Common myeloid progenitor, CD34-positive (primary cell): ENCODE measurements around the gene ASIC2.

Experiments
- CTCF ChIA-PET: fragments of 350-600 bp; sonication (Branson Sonifier 250); formaldehyde crosslinking; loops from one replicate; lab custom pipeline; 2021; ENCODE audit warnings: antibody characterized with exemption; lab: Charles Lee
- POLR2A ChIA-PET: fragments of 350-600 bp; sonication (Branson Sonifier 250); formaldehyde crosslinking; loops from one replicate; lab custom pipeline; 2021; ENCODE audit warnings: antibody characterized with exemption; lab: Charles Lee
- DNase-seq, 3 donors: peaks; one replicate each; pipeline versions ENCODE4 v3.0.0 to v3.0.0-alpha.2; 2013
- H3K27ac ChIP-seq, 2 experiments: 1 replicate in 1 of 2; 2 replicates in 1 of 2; pipeline ENCODE4 v1.7.0; 2013; ENCODE audit warnings: inconsistent platforms in 2 of 2, low read length in 2 of 2, mild to moderate bottlenecking in 2 of 2, low read depth in 1 of 2, moderate library complexity in 1 of 2; ENCODE audit not compliant: severe bottlenecking in 2 of 2, insufficient read depth in 1 of 2, poor library complexity in 1 of 2
- H3K27me3 ChIP-seq, 5 experiments: replicated peaks in 2 of 5; 1 replicate in 3 of 5; 2 replicates in 2 of 5; pipeline versions ENCODE4 v1.6.1 to v1.7.0; 2013; ENCODE audit warnings: low read length in 4 of 5, mild to moderate bottlenecking in 2 of 5, moderate library complexity in 2 of 5, inconsistent platforms in 1 of 5; ENCODE audit not compliant: insufficient read depth in 5 of 5, control insufficient read depth in 4 of 5
- H3K36me3 ChIP-seq, 4 experiments: 1 replicate in 2 of 4; 2 replicates in 2 of 4; pipeline versions ENCODE4 v1.6.1 to v1.7.0; 2013; ENCODE audit warnings: low read length in 3 of 4, control low read depth in 1 of 4, mild to moderate bottlenecking in 1 of 4; ENCODE audit not compliant: control insufficient read depth in 4 of 4, insufficient read depth in 4 of 4
- H3K4me1 ChIP-seq, 4 experiments: 1 replicate in 3 of 4; 2 replicates in 1 of 4; pipeline versions ENCODE4 v1.6.1 to v1.7.1; 2013; ENCODE audit warnings: low read length in 3 of 4, mild to moderate bottlenecking in 3 of 4, control low read depth in 1 of 4, inconsistent platforms in 1 of 4, moderate library complexity in 1 of 4; ENCODE audit not compliant: control insufficient read depth in 4 of 4, insufficient read depth in 4 of 4; ENCODE audit errors: control extremely low read depth in 1 of 4
- H3K4me3 ChIP-seq, 7 experiments: 1 replicate in 4 of 7; 2 replicates in 3 of 7; pipeline versions ENCODE4 v1.5.1 to v1.7.0; 2013; ENCODE audit warnings: mild to moderate bottlenecking in 7 of 7, low read length in 6 of 7, moderate library complexity in 6 of 7, inconsistent platforms in 2 of 7, low read depth in 2 of 7, control low read depth in 1 of 7; ENCODE audit not compliant: insufficient read depth in 4 of 7, control insufficient read depth in 1 of 7; ENCODE audit errors: extremely low read depth in 1 of 7
- H3K9me3 ChIP-seq, 5 experiments: 1 replicate in 4 of 5; 2 replicates in 1 of 5; pipeline versions ENCODE4 v1.6.1 to v1.7.1; 2013; ENCODE audit warnings: low read length in 4 of 5, mild to moderate bottlenecking in 2 of 5, inconsistent platforms in 1 of 5, low read depth in 1 of 5, moderate library complexity in 1 of 5; ENCODE audit not compliant: control insufficient read depth in 4 of 5, insufficient read depth in 2 of 5; ENCODE audit errors: control extremely low read depth in 1 of 5
- WGBS: methylation state at CpG from one replicate; pipeline ENCODE4 v1.1.5; 2013; ENCODE audit not compliant: insufficient coverage; 5-methylcytosine and 5-hydroxymethylcytosine counted together

Gene ASIC2

GRCh38 chr17:32998887-32999228, 294.2 kb downstream of the ASIC2 start:
- Histone ChIP-seq H3K4me3 (no peak overlapping the region), H3K27ac (no peak overlapping the region), H3K4me1 (peaks cover 0 to 22% (median 4%) of the 10 kb centered on the region in 4 experiments), H3K9me3 (no peaks in the 10 kb centered on the region), H3K36me3 (no peaks in the 10 kb centered on the region), H3K27me3 (peaks cover 0 to 11% (median 4%) of the 10 kb centered on the region in 5 experiments)
- WGBS, result 44% methylated on average over 5 of the region's 7 CpGs
- ChIA-PET CTCF (interaction anchor here (0.6 to 1.8 kb wide), 4 partner anchors 11 to 263 kb away, joined by 3 to 7 read pairs (median 4); no protein-coding TSS in a partner anchor), POLR2A (no interaction called here)
- DNase-seq, result no peak

- Histone ChIP-seq H3K27ac (no peak overlapping the region), H3K27me3 (peaks cover 0 to 11% (median 4%) of the 10 kb centered on the region in 5 experiments), H3K4me3 (peak overlapping the region in 1 of 7 experiments; percentile 48), H3K36me3 (no peaks in the 10 kb centered on the region), H3K9me3 (no peaks in the 10 kb centered on the region), H3K4me1 (peaks cover 0 to 22% (median 4%) of the 10 kb centered on the region in 4 experiments)
- CTCF ChIA-PET, result interaction anchor here (0.6 to 2.6 kb wide), 7 partner anchors 11 to 263 kb away, joined by 3 to 12 read pairs (median 3); no protein-coding TSS in a partner anchor
- 4% methylated on average over 17 of the region's 18 CpGs for WGBS
- POLR2A ChIA-PET, result interaction anchor here (0.5 kb wide), 1 partner anchor 60 kb away, joined by 3 read pairs; no protein-coding TSS in a partner anchor
- peak; percentile 58 to 80 (median 71) for DNase-seq
These were observed 294.8 kb downstream of the ASIC2 start for GRCh38 chr17:32998111-32998886.

- DNase-seq, result no peak
- Histone ChIP-seq H3K4me3 (no peak overlapping the region), H3K9me3 (no peaks in the 10 kb centered on the region), H3K27ac (no peak overlapping the region), H3K27me3 (peaks cover 0 to 13% (median 6%) of the 10 kb centered on the region in 5 experiments), H3K36me3 (no peaks in the 10 kb centered on the region), H3K4me1 (peaks cover 0 to 22% (median 4%) of the 10 kb centered on the region in 4 experiments)
- POLR2A ChIA-PET, result no interaction called here
- WGBS, result 100% methylated on average over 8 of the region's 14 CpGs
- CTCF ChIA-PET, result interaction anchor here (1.1 to 1.4 kb wide), 2 partner anchors 14 to 55 kb away, joined by 4 to 6 read pairs; no protein-coding TSS in a partner anchor
These were observed 297.6 kb downstream of the ASIC2 start for GRCh38 chr17:32995416-32996045.

GRCh38 chr17:32993977-32994376, 299.1 kb downstream of the ASIC2 start:
- Histone ChIP-seq H3K27ac (no peak overlapping the region), H3K4me3 (no peak overlapping the region), H3K9me3 (peaks cover 0 to under 1% (median 0%) of the 10 kb centered on the region in 5 experiments), H3K4me1 (peaks cover 0 to 22% (median 4%) of the 10 kb centered on the region in 4 experiments), H3K36me3 (no peaks in the 10 kb centered on the region), H3K27me3 (peaks cover 0 to 11% (median 6%) of the 10 kb centered on the region in 5 experiments)
- CTCF ChIA-PET, result no interaction called here
- POLR2A ChIA-PET, result no interaction called here
- DNase-seq, result no peak
- 62% methylated on average over 5 of the region's 9 CpGs for WGBS

- DNase-seq, result peak in 1 of 3 donors; percentile 15
- Histone ChIP-seq H3K27me3 (peaks cover 0 to 5% (median 2%) of the 10 kb centered on the region in 5 experiments), H3K4me1 (peaks cover 0 to 12% (median 2%) of the 10 kb centered on the region in 4 experiments), H3K36me3 (no peaks in the 10 kb centered on the region), H3K9me3 (peaks cover 0 to 9% (median 3%) of the 10 kb centered on the region in 5 experiments), H3K27ac (no peak overlapping the region), H3K4me3 (no peak overlapping the region)
- CTCF ChIA-PET, result no interaction called here
- 85% methylated on average over 11 of the region's 13 CpGs for WGBS
- POLR2A ChIA-PET, result no interaction called here
These were observed 300.6 kb downstream of the ASIC2 start for GRCh38 chr17:32992321-32993033.

GRCh38 chr17:32988481-32989101, 304.5 kb downstream of the ASIC2 start:
- H3K27ac ChIP-seq, result no peak overlapping the region
- no peak overlapping the region for H3K4me3 ChIP-seq
- ChIA-PET CTCF (no interaction called here), POLR2A (no interaction called here)
- peaks cover 0 to 5% (median 0%) of the 10 kb centered on the region in 5 experiments for H3K27me3 ChIP-seq
- H3K9me3 ChIP-seq, result peaks cover 0 to 9% (median 3%) of the 10 kb centered on the region in 5 experiments
- DNase-seq, result no peak
- 75% methylated on average over 2 of the region's 3 CpGs for WGBS
- H3K4me1 ChIP-seq, result no peaks in the 10 kb centered on the region
- H3K36me3 ChIP-seq, result no peaks in the 10 kb centered on the region
